Measurements from ENCODE around the gene PDX1.

Gene PDX1

DNA sequence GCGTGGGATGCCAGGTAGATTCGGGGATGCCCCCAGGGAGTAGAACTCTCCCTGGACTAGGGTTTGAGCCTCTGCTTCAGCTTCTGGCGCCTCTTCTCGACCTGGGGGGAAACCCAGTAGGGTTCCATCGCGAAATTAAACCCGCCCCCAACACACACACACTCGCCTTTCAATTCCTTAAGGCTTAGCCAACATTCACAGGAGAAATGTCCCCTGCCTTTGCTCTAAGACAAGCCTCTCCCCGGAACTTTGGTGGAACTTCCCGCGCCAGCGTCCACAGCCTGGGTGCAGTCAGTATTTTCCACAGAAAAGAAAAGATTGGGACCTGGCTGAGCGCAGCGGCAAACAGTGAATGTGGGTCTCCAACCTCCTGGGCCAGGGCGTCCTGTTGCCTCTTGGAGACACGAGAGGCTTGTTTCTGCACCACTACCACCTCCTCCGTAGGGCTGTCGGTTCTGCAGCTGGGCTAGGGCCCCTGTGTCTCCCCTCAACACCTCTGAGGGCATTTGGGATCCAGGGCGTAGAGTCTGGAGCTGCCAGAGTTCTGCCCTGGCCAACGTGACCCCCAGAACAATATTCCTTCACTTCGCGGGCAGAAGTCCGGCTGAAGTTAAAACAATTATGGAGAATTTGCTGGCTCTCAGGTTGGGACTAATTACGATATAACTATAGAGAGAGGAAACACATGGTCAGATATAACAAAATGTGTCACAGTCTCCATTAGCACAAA is 3.2 kb downstream of the PDX1 start:
- no peak for DNase-seq

DNA sequence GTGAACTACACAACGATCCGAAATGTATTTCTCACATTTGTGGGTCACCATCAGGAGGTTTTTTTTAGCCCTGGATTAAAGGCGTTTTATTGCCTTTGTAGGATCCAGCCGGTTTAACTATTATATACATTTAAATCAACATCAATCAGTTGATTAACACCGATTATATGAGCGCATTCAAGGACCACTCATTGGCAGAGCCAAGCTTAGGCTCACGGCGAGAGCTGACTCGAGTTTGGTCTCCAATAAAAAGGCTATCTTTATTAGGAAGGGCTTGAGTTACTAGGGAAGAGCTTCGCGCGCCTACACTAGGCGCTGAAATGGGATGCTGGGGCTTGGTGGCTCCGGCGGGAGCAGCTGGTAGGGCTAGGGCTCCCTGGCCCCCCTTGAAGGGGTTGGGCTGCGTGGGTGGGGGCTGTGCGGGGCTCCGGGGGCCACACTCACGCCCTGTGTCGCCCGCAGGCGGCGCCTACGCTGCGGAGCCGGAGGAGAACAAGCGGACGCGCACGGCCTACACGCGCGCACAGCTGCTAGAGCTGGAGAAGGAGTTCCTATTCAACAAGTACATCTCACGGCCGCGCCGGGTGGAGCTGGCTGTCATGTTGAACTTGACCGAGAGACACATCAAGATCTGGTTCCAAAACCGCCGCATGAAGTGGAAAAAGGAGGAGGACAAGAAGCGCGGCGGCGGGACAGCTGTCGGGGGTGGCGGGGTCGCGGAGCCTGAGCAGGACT is 4.2 kb downstream of the PDX1 start:
- DNase-seq = peak; percentile 62

DNA sequence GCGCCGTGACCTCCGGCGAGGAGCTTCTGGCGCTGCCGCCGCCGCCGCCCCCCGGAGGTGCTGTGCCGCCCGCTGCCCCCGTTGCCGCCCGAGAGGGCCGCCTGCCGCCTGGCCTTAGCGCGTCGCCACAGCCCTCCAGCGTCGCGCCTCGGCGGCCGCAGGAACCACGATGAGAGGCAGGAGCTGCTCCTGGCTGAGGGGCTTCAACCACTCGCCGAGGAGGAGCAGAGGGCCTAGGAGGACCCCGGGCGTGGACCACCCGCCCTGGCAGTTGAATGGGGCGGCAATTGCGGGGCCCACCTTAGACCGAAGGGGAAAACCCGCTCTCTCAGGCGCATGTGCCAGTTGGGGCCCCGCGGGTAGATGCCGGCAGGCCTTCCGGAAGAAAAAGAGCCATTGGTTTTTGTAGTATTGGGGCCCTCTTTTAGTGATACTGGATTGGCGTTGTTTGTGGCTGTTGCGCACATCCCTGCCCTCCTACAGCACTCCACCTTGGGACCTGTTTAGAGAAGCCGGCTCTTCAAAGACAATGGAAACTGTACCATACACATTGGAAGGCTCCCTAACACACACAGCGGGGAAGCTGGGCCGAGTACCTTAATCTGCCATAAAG is 4.8 kb downstream of the PDX1 start:
- DNase-seq = no peak

- DNase-seq = no peak
These were observed 5.6 kb downstream of the PDX1 start for GRCh38 chr13:27925220-27925991.

DNA sequence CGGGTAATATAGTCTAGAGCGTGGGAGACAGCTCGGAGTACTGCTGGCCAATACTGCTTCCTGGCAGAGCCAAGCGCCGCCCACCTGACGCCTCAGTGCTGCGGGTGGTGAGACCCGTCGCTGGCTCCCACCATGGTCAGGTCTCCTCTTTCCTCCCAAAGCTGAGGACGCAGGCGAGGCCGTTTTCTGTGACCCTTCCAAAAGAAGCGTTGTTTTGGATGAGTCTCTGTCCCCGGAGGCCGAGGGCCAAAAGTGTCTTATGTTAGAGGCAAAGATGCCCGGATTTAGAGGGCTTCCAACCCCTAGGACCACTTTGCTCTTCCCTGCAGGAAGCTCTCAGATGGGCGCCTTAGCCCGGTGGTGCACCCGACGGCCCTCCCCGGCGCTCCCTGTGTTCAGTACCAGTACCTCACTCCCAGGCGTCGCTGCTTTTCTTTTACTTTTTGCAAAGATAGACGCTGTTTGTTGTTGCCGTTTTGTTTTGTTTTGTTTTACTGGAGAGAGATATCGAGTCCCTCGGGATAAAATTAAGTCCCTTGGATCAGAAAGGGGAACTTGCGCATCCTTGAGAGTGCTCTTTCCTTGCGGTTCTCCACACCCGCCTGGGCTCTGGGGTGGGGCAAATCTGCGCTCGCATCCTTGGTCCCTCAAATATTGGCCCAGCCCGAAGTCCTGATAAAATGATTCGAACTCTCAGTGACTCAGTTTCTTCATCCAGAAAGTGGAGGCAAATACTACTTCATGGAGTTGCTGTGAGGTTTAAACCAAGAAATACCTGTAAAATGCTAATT is 7.0 kb downstream of the PDX1 start:
- peak; percentile 55 for DNase-seq

DNA sequence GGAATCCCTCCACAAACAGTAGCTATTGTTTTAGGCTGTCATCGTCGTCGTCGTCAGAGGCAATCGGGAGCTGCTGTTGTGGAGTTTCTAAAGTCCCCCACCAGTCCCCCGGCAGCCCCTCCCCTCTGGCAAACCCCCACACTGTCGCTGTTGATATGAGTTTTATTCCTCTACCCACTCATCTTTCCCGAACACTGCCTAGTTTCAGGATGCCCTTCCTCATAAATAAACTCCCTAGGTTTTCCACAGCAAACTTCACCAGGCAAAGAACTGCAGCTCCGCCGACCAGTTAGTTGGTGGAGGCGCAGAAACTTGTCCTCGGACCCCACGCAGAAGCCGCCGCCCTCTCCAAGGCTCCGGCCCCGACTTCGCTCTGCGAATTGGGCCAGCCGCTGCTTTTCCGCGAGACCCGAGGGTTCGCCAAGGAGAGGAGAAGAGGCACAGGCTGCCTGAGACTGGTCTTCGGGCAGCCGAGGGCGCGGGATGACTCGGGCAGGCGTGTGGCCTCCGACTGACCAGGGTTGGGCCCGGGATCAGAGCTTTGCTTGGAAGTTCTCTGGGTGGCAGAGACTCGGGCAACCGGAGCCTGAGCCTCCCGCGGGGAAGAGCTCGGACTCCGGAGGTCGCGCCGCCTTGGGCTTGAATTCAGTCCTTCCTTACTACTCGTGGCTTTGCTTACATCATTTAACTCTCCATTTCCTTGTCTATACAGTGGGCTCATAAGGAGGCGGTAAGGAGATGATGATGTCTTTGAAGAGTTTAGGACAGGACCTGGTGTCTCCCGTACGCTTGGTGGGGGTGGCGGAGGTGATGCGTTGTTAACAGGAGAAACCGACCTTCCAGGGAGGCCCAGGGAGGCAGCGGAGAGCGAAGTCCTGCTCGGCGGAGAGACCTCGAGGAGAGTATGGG is 7.9 kb downstream of the PDX1 start:
- no peak for DNase-seq

GRCh38 chr13:27928353-27928804 is 8.6 kb downstream of the PDX1 start:
- DNase-seq = no peak

- DNase-seq = no peak
These were observed 9.3 kb downstream of the PDX1 start for GRCh38 chr13:27928805-27929753.

DNA sequence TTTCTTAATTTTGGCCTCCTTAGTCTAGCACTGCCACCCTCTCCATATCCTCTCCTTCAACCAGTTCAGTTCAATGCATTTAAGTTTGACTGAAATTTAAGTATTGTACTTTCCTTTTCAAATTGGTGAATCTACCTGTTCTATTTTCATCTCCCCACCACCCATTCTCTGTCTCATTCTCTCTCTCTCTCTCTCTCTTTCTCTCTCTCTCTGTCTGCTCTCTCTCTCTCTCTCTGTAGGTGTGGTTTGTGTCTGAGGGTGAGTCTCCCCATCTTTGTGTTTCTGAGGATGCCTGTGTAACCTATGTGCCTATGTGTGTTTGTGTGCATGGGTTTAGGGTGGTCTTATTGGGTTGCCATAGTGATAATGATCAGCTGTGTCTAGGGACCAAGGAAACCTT is 10.1 kb downstream of the PDX1 start:
- no peak for DNase-seq

DNA sequence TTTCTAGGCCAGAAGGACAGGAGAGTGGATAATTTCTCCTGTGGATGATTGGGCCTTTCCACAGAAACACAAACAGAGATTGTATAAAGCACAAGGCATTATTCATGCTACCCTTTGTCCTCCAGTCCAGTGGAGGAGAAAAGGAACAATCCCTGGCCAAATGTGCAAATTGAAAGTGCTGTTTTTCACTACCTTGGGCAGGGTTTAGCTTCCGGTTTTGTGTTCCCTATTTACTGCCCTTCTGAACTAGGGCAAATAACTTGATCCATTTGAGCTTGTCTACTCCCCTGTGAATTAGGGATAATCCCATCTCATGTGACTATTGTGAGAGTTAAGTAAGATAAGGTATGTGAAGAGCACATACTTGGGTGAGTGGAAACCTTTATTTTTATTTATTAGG is 13.3 kb downstream of the PDX1 start:
- no peak for DNase-seq

DNA sequence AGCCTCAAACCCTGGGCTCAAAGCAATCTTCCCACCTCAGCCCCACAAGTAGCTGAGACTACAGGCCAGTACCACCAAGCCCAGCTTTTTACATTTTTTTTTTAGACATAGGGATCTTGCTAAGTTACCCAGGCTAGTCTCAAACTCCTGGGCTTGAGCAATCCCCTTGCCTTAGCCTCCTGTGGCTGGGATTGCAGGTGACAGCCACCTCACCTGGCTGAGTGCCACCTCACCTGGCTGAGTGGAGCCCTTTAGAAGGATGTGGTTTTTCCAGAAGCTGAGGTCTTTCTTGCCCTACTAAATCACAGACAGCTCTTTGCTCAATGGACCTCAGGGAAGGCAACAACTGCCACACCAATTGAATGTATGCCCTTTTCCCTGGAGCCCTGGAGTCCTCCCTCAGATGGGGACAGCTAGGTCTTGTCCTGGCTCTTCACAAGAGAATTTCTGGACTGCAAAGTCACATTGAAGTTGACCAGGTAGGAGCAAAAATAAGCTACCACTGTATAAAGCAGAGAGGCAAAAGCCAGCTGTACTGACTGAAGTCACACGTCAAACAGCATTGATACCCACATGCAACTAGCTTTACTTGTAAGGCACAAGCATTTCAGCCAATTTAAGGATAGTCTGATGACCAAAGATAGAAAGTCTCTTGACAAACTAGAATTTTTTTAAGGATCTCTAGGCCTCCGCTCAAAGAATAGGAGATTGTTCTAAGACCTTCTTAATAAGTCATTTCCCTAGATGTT is 14.0 kb downstream of the PDX1 start:
- no peak for DNase-seq

DNA sequence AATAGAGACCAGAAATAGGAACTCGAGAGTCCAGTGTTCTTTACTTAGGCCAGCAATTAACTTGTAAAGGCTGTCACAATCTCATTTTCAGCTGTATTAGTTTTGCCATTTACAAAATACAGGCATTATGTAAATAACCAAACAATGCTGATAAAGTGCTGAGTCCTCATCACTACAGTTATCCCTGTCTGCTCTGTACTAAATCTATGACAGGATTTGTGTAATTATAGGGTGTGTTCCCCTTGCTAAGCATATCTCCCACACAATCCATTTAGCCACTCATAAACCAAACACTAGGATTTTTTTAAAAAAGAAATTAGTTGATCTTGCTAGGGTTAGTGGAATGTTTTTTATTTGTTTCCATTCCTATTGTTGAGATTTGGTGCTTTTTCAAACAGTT is 23.2 kb downstream of the PDX1 start:
- DNase-seq = no peak

GRCh38 chr13:27952876-27953675 is 33.3 kb downstream of the PDX1 start:
- no peak for DNase-seq

GRCh38 chr13:27953676-27954405 is 34.0 kb downstream of the PDX1 start:
- DNase-seq = peak; percentile 91

DNA sequence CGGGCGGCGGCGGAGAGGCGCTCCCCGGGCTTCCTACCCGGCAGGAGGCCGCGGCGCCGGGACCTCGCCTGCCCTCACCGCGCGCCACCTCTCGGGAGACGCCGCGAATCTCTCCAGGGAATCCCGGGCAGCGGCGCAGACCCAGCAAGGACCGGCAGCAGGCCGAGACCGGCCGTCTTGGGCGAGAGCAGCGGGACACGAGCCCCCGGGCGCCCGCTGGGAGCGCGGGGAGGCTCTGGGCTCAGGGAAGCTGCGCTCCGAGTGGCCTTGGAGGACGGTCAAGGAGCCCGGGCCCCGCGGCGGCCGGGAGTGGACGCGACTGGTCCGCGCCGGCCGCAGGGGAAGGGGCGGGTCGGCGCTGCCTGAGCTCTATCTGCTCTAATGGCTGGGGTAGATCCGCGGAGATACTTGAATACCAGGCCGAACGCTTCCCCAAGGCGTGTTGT is 34.6 kb downstream of the PDX1 start:
- DNase-seq = no peak

GRCh38 chr13:27955014-27955591 is 35.3 kb downstream of the PDX1 start:
- no peak for DNase-seq

Measured in activated CD8-positive, alpha-beta memory T cell treated with anti-CD3 and anti-CD28 coated beads, Interleukin-2, amount 50 U/mL, for 48 hours (primary cell).